Raji (cell line): Measurements from ENCODE around the gene CCDC88C.

ENCODE experiments used
- POLR2A ChIP-seq: IDR thresholded peaks from 2 replicates; pipeline ENCODE4 v1.6.1; 2011; ENCODE audit warnings: low read depth, low read length, control low read depth; ENCODE audit not compliant: insufficient read depth

CCDC88C gene

GRCh38 chr14:91420686-91421085 is 3.1 kb upstream of the CCDC88C start:
- no peak for TF ChIP-seq POLR2A

GRCh38 chr14:91419451-91419850 is 1.8 kb upstream of the CCDC88C start:
- no peak for TF ChIP-seq POLR2A

GRCh38 chr14:91419044-91419397 is 1.4 kb upstream of the CCDC88C start:
- no peak for TF ChIP-seq POLR2A

- no peak for TF ChIP-seq POLR2A
Measured at GRCh38 chr14:91418387-91419043, 895 bp upstream of the CCDC88C start.

DNA sequence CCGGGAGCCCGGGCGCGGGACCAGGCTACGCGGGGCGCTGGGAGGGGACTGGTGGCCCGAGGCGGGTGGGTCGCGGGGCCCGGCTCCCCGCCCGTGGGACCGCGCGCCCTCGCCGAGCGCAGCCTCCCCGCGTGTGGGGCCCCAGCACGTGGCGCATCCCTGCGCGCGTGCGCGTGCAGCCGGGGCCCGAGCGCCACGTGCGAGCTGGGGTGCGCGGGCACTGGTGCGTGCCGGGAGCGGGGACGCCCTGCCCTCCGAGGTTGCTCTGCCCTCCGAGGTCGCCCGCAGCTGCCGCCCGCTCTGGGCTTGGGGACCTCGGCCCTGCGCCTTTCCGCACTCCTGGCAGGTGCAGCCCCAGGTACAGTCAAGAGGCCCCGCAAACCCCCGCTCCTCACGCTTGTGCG is 365 bp upstream of the CCDC88C start:
- TF ChIP-seq POLR2A, result peak; percentile 45; the same call in 1 of the 2 replicates

DNA sequence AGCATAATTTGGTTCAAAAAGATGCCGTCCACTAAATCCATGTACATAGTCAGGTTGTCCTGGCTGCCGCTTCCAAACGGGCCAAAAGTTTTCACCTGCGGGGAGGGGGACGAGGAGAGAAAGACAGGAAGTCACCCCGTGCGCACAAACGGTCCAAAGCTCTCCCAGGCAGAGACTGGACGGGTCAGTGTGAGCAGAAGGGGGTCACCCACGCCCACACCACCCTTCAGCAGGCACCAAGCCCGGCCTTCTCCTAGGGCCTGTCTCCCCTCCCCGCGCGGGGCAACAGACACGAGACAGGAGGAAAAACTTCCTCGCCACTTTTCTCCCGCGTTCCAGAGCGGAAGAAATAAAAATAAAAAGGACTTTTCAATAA is 888 bp downstream of the CCDC88C start:
- TF ChIP-seq POLR2A, result peak; percentile 35

DNA sequence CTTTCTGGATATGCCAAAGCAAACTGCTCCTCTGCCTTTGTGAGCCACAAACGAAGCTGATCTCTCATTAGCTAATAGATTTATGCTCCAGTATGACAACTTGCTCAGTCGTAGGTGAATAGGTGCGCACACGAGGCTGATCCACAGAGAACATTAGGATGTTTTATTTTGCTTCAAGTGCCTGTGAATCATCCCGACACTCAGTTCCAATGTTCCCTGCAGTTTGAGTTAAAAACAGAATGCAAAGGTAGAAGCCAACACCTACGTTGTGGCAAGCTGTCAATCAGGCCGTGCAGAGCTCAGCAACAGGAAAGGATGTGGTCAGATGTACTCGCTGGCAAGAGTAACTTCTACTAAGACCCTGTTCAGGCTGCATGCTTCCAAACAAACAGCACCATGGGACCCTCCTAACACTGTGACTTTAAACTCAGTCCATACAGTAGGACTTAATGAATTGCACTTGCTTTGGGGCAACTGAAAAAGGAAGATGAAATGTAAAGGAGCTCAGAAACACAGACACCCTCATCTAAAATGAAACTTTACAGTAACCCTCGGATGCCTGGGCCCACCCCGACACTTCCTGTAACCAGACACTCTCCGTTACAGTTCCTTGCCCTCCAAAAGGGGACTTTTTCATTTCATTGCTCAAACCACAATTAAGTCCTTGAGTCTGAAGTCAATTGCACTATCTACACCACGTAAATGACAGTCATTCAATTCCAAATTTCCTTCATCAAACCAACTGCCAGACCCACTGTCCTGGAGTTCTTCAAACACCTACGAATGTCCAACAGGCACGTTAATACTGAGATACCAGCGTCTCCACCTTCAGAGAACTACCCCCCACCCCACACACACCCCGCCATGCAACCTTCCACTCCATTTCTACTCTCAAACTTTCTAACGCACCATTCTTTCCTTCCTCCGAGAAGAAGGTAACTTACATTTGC is 1.6 kb downstream of the CCDC88C start:
- peak; percentile 62 for TF ChIP-seq POLR2A

GRCh38 chr14:91414475-91414833 is 3.2 kb downstream of the CCDC88C start:
- no peak for TF ChIP-seq POLR2A

- no peak for TF ChIP-seq POLR2A
Measured at GRCh38 chr14:91413547-91414474, 3.8 kb downstream of the CCDC88C start.

- no peak for TF ChIP-seq POLR2A
Measured at GRCh38 chr14:91412939-91413338, 4.7 kb downstream of the CCDC88C start.

- TF ChIP-seq POLR2A, result no peak
Measured at GRCh38 chr14:91410771-91411536, 6.7 kb downstream of the CCDC88C start.

DNA sequence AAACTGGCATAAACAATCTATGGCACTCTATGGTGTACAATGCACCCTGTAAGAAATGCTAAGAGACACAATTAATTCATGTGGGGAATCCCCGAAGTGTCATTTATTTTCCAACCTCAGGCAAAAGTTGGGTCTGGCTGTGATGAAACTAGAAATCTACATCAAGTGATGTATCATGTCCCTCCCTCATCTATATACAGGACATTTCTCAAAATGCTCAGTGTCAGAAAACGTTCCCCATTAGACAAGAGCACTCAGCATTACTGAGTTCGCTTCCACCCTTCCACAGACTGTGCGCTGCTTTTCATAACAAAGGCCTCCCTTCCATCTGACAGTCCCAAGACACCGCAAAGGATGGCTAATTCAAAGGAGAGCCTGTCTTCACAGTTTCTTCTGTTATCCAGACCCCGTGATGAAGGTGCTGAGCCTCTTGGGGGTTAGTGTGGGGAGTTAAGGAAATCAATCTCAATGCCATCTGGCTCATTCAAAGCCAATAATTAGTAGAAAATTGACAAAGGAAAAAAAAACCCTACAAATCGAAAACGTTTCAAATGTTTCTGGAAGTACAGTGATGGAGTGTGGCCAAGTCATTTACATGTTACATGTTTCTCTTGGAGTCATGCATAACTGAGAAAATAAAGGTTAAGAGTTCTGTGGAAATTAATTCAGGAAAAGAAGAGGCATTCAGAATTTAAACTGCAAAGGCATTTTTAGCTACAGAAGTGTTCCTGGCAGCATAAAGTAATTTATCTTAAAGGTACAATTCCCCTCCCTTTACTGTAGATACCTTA is 7.5 kb downstream of the CCDC88C start:
- no peak for TF ChIP-seq POLR2A

DNA sequence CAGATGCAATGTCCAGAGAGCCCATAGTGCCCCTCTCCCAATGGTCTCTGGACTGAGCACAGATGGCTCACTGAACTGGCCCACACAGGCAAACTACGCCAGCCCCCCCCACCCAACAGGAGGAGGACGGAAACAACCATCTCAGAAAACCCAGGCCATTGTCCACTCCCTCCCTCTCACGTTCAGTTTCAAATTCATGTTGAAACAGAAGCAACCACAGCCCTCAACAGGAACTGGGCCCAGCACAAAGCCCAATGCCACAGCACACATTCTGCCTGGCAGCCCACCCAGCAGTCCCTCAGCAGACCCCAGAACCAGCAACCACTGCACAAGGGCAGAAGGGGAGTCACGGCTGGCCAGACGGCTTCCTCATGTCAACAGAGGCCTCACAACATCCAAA is 10.6 kb downstream of the CCDC88C start:
- no peak for TF ChIP-seq POLR2A

GRCh38 chr14:91406451-91406850 is 11.2 kb downstream of the CCDC88C start:
- no peak for TF ChIP-seq POLR2A

GRCh38 chr14:91405724-91406435 is 11.7 kb downstream of the CCDC88C start:
- TF ChIP-seq POLR2A, result no peak
